ENCODE measurements around the gene DNAJA4. TPM values are rescaled to one million over a fixed set of nuclear protein-coding genes. Genes with fewer than 3 reads are reported as not detected.
A peak's percentile ranks its signal among the peaks of the same experiment; 100 is the strongest.

Gene DNAJA4
- total RNA-seq, 4 donors from 2014 or later, result 36.9 to 66.8 (median 48.6) TPM

- WGBS, 2 donors, result 70 to 80% methylated on average over 7 of the region's 7 CpGs
- DNase-seq (ENCODE audit: low spot score in 2 of 2), result peak in 1 of 2 donors; percentile 40
- intact Hi-C loops (cut with DNase I; ENCODE audit: low total_unique reads), result no loop called here
- no peak for TF ChIP-seq POLR2A (IDR thresholded peaks at IDR 0.05)
- TF ChIP-seq CTCF (IDR thresholded peaks at IDR 0.05), result no peak
- no peak overlapping the region for H3K4me3 ChIP-seq (ENCODE audit: low read depth, poor library complexity, severe bottlenecking)
These were observed 51.4 kb downstream of the DNAJA4 start for GRCh38 chr15:78315686-78316282.

- H3K4me3 ChIP-seq (ENCODE audit: low read depth, poor library complexity, severe bottlenecking), result no peak overlapping the region
- intact Hi-C loops (cut with DNase I; ENCODE audit: low total_unique reads), result no loop called here
- 50 to 61% methylated on average over 17 of the region's 17 CpGs for WGBS, 2 donors
- TF ChIP-seq CTCF (IDR thresholded peaks at IDR 0.05) (no peak), POLR2A (IDR thresholded peaks at IDR 0.05) (no peak)
- peak in 1 of 2 donors; percentile 74 for DNase-seq (ENCODE audit: low spot score in 2 of 2)
These were observed 52.1 kb downstream of the DNAJA4 start for GRCh38 chr15:78316283-78317083.

GRCh38 chr15:78317145-78317836 is 52.9 kb downstream of the DNAJA4 start:
- TF ChIP-seq CTCF (IDR thresholded peaks at IDR 0.05) (no peak), POLR2A (IDR thresholded peaks at IDR 0.05) (no peak)
- WGBS, 2 donors, result 55 to 77% methylated on average over 8 of the region's 8 CpGs
- intact Hi-C loops (cut with DNase I; ENCODE audit: low total_unique reads), result no loop called here
- H3K4me3 ChIP-seq (ENCODE audit: low read depth, poor library complexity, severe bottlenecking), result no peak overlapping the region
- DNase-seq (ENCODE audit: low spot score in 2 of 2), result no peak

GRCh38 chr15:78319588-78319987 is 55.2 kb downstream of the DNAJA4 start:
- no peak overlapping the region for H3K4me3 ChIP-seq (ENCODE audit: low read depth, poor library complexity, severe bottlenecking)
- DNase-seq (ENCODE audit: low spot score in 2 of 2), result no peak
- intact Hi-C loops (cut with DNase I; ENCODE audit: low total_unique reads), result no loop called here
- WGBS, 2 donors, result 89 to 91% methylated on average over 10 of the region's 10 CpGs
- TF ChIP-seq POLR2A (IDR thresholded peaks at IDR 0.05) (no peak), CTCF (IDR thresholded peaks at IDR 0.05) (no peak)

- no peak overlapping the region for H3K4me3 ChIP-seq (ENCODE audit: low read depth, poor library complexity, severe bottlenecking)
- 96 to 98% methylated on average over 5 of the region's 5 CpGs for WGBS, 2 donors
- intact Hi-C loops (cut with DNase I; ENCODE audit: low total_unique reads), result no loop called here
- no peak for DNase-seq (ENCODE audit: low spot score in 2 of 2)
- no peak for TF ChIP-seq CTCF (IDR thresholded peaks at IDR 0.05)
- TF ChIP-seq POLR2A (IDR thresholded peaks at IDR 0.05), result no peak
These were observed 55.8 kb downstream of the DNAJA4 start for GRCh38 chr15:78320183-78320582.

Measured in lower leg skin (tissue), 4 donors.